Tibial nerve (tissue), 4 donors: ENCODE results near the gene USB1. TPM values are rescaled to one million over a fixed set of nuclear protein-coding genes. Genes with fewer than 3 reads are reported as not detected.

Source experiments
- DNase-seq, 2 donors: peaks; one replicate each; pipeline ENCODE4 v3.0.0-alpha.2; 2019; ENCODE audit warnings: low spot score in 2 of 2
- H3K27ac ChIP-seq, 4 donors: fragments of 200-600 bp; sonication (generic) in 3 of 4; one replicate each; pipeline ENCODE4 v1.5.1; 2017 to 2019; ENCODE audit warnings: mild to moderate bottlenecking in 1 of 4
- H3K27me3 ChIP-seq, 2 donors: fragments of 200-600 bp; sonication (generic) in 1 of 2; one replicate each; pipeline versions ENCODE4 v1.5.1 to v1.6.0; 2017 to 2019
- H3K36me3 ChIP-seq, 3 donors: fragments of 200-600 bp; sonication (generic); one replicate each; pipeline ENCODE4 v1.5.1; 2018 to 2019
- H3K4me1 ChIP-seq, 4 donors: fragments of 200-600 bp; sonication (generic) in 3 of 4; one replicate each; pipeline ENCODE4 v1.5.1; 2017 to 2019
- H3K4me3 ChIP-seq, 4 donors: fragments of 200-600 bp; sonication (generic) in 3 of 4; one replicate each; pipeline ENCODE4 v1.5.1; 2017 to 2019; ENCODE audit warnings: mild to moderate bottlenecking in 1 of 4, moderate library complexity in 1 of 4
- H3K9me3 ChIP-seq, 4 donors: fragments of 200-600 bp; sonication (generic) in 3 of 4; one replicate each; pipeline ENCODE4 v1.5.1; 2017 to 2019
- CTCF ChIP-seq, 5 experiments: fragments of 200-600 bp in 3 of 5; fragments of 450-650 bp in 2 of 5; sonication (generic) in 3 of 5; IDR thresholded peaks; one replicate each; pipeline ENCODE4 v1.5.1; 2016 to 2019; ENCODE audit warnings: antibody characterized with exemption in 5 of 5, mild to moderate bottlenecking in 3 of 5, moderate library complexity in 2 of 5
- EP300 ChIP-seq, 2 donors: sonication (generic); formaldehyde crosslinking; IDR thresholded peaks; one replicate each; pipeline ENCODE4 v1.6.1; 2017; ENCODE audit warnings: antibody characterized with exemption in 2 of 2, mild to moderate bottlenecking in 1 of 2
- POLR2A ChIP-seq, 2 donors: fragments of 450-650 bp; IDR thresholded peaks; one replicate each; pipeline ENCODE4 v1.6.1; 2017; ENCODE audit warnings: antibody characterized with exemption in 2 of 2, mild to moderate bottlenecking in 2 of 2, moderate library complexity in 2 of 2
- WGBS, 2 donors: methylation state at CpG; one replicate each; pipeline ENCODE4 v1.1.5; 2018; 5-methylcytosine and 5-hydroxymethylcytosine counted together
- total RNA-seq, 4 donors: library from RNA; depleted of rRNA; stranded (reverse); fragments of >200 nt; gene quantifications; one replicate each; pipeline ENCODE4 v1.1.0, GENCODE V29; 2016

USB1 gene
- total RNA-seq, 4 donors from 2014 or later, result 23.1 to 80.4 (median 31.6) TPM

- DNase-seq, result no peak
- Histone ChIP-seq H3K9me3 (no peaks in the 10 kb centered on the region), H3K36me3 (peaks cover 0 to 73% (median 0%) of the 10 kb centered on the region in 3 donors), H3K27ac (no peak overlapping the region), H3K4me1 (peaks cover 0 to 30% (median 16%) of the 10 kb centered on the region in 4 donors), H3K4me3 (no peak overlapping the region), H3K27me3 (no peaks in the 10 kb centered on the region)
- no peak for TF ChIP-seq POLR2A (IDR thresholded peaks at IDR 0.05)
- TF ChIP-seq CTCF (IDR thresholded peaks at IDR 0.05), result no peak
- 93% methylated on average over 14 to 16 of the region's 16 CpGs for WGBS, 2 donors
Measured at GRCh38 chr16:58042886-58043515, 41.8 kb downstream of the USB1 start.

- 81 to 84% methylated on average over 5 to 7 of the region's 7 CpGs for WGBS, 2 donors
Measured at GRCh38 chr16:58043571-58044155, 42.5 kb downstream of the USB1 start.

GRCh38 chr16:58044266-58045019 lies 43.2 kb downstream of the USB1 start:
- TF ChIP-seq EP300 (IDR thresholded peaks at IDR 0.05) (no peak), POLR2A (IDR thresholded peaks at IDR 0.05) (no peak), CTCF (IDR thresholded peaks at IDR 0.05) (no peak)
- 74 to 77% methylated on average over 8 to 9 of the region's 9 CpGs for WGBS, 2 donors
- peaks cover 0 to 45% (median 22%) of the 10 kb centered on the region in 4 donors for H3K4me1 ChIP-seq
- no peak for DNase-seq
- no peak overlapping the region for H3K4me3 ChIP-seq
- peak overlapping the region in 2 of 4 donors; percentile 8 to 87 for H3K27ac ChIP-seq
- H3K27me3 ChIP-seq, result no peaks in the 10 kb centered on the region
- H3K36me3 ChIP-seq, result peaks cover 0 to 60% (median 0%) of the 10 kb centered on the region in 3 donors
- no peaks in the 10 kb centered on the region for H3K9me3 ChIP-seq

More at GRCh38 chr16:58043571-58044155, 42.5 kb downstream of the USB1 start:
- H3K27me3 ChIP-seq, result no peaks in the 10 kb centered on the region
- no peak overlapping the region for H3K27ac ChIP-seq
- no peak overlapping the region for H3K4me3 ChIP-seq
- DNase-seq, result no peak
- peaks cover 0 to 66% (median 0%) of the 10 kb centered on the region in 3 donors for H3K36me3 ChIP-seq
- H3K9me3 ChIP-seq, result no peaks in the 10 kb centered on the region
- H3K4me1 ChIP-seq, result peaks cover 0 to 37% (median 19%) of the 10 kb centered on the region in 4 donors
- no peak for TF ChIP-seq POLR2A (IDR thresholded peaks at IDR 0.05)
- TF ChIP-seq EP300 (IDR thresholded peaks at IDR 0.05), result no peak
- TF ChIP-seq CTCF (IDR thresholded peaks at IDR 0.05), result no peak

- TF ChIP-seq CTCF (IDR thresholded peaks at IDR 0.05) (no peak), EP300 (IDR thresholded peaks at IDR 0.05) (no peak), POLR2A (IDR thresholded peaks at IDR 0.05) (no peak)
- H3K4me1 ChIP-seq, result peaks cover 0 to 51% (median 22%) of the 10 kb centered on the region in 4 donors
- DNase-seq, result no peak
- no peak overlapping the region for H3K4me3 ChIP-seq
- H3K27ac ChIP-seq, result peak overlapping the region in 2 of 4 donors; percentile 86 to 87
- H3K27me3 ChIP-seq, result no peaks in the 10 kb centered on the region
- H3K9me3 ChIP-seq, result no peaks in the 10 kb centered on the region
- H3K36me3 ChIP-seq, result peaks cover 0 to 53% (median 0%) of the 10 kb centered on the region in 3 donors
- 73 to 75% methylated on average over 31 of the region's 31 CpGs for WGBS, 2 donors
Measured at GRCh38 chr16:58045096-58045495, 43.9 kb downstream of the USB1 start.
